ENCODE measurements around the gene AKAP8L. TPM values are rescaled to one million over a fixed set of nuclear protein-coding genes. Genes with fewer than 3 reads are reported as not detected.
A peak's percentile ranks its signal among the peaks of the same experiment; 100 is the strongest.

The AKAP8L gene
- total RNA-seq, 4 donors from 2014 or later, result 52.8 to 87.8 (median 69.4) TPM

- no peaks in the 10 kb centered on the region for H3K27me3 ChIP-seq
- H3K9me3 ChIP-seq, result no peaks in the 10 kb centered on the region
- no peak overlapping the region for H3K4me3 ChIP-seq
- WGBS, result 89% methylated on average over 21 of the region's 29 CpGs
- H3K36me3 ChIP-seq, result peaks cover 48 to 78% (median 76%) of the 10 kb centered on the region in 4 donors
- H3K4me1 ChIP-seq, result peaks cover 48 to 65% (median 52%) of the 10 kb centered on the region in 4 donors
- peak in 1 of 2 donors; percentile 22 for TF ChIP-seq POLR2AphosphoS5 (IDR thresholded peaks at IDR 0.05)
- TF ChIP-seq EP300 (IDR thresholded peaks at IDR 0.05), result no peak
- no peak for DNase-seq (ENCODE audit: extremely low spot score)
- H3K27ac ChIP-seq (replicated peaks in 1 of 4), result peak overlapping the region; percentile 3 to 84 (median 30)
- intact Hi-C loops (cut with DNase I), result no loop called here
Measured at GRCh38 chr19:15400521-15401396, 18.0 kb downstream of the AKAP8L start.

DNA sequence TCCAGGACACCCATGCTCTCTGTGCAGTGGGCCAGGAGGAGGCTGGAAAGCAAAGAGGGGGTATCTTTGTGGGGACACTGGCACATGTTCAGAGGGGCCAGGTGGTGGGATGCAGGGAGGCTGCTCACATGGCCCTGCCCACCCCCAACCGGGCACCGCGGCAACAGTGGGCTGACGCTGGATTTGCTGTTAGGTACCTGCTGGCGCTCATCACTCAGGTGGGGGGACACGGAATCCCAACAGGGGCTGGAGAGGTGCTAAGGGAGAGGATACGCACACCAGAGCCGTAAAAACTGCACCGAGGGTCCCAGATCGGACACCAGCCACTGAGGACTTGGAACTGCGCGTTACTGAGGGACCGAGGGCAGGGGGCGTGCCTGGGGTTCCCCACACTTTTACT lies 19.2 kb downstream of the AKAP8L start:
- TF ChIP-seq POLR2AphosphoS5 (IDR thresholded peaks at IDR 0.05), result no peak
- Histone ChIP-seq H3K36me3 (peaks cover 48 to 85% (median 83%) of the 10 kb centered on the region in 4 donors), H3K9me3 (no peaks in the 10 kb centered on the region), H3K27ac (replicated peaks in 1 of 4) (no peak overlapping the region), H3K4me3 (no peak overlapping the region), H3K4me1 (peaks cover 39 to 53% (median 41%) of the 10 kb centered on the region in 4 donors), H3K27me3 (no peaks in the 10 kb centered on the region)
- intact Hi-C loops (cut with DNase I), result no loop called here
- DNase-seq (ENCODE audit: extremely low spot score), result no peak
- 93% methylated on average over 13 of the region's 14 CpGs for WGBS

GRCh38 chr19:15399234-15399515 lies 19.6 kb downstream of the AKAP8L start:
- 98% methylated on average over 6 of the region's 8 CpGs for WGBS

GRCh38 chr19:15398501-15399233 lies 20.1 kb downstream of the AKAP8L start:
- peaks cover 48 to 94% (median 88%) of the 10 kb centered on the region in 4 donors for H3K36me3 ChIP-seq
- 86% methylated on average over 6 of the region's 50 CpGs for WGBS
- DNase-seq (ENCODE audit: extremely low spot score), result no peak
- no peaks in the 10 kb centered on the region for H3K27me3 ChIP-seq
- H3K27ac ChIP-seq (replicated peaks in 1 of 4), result no peak overlapping the region
- no peaks in the 10 kb centered on the region for H3K9me3 ChIP-seq
- H3K4me3 ChIP-seq, result no peak overlapping the region
- intact Hi-C loops (cut with DNase I), result no loop called here
- H3K4me1 ChIP-seq, result peaks cover 29 to 44% (median 34%) of the 10 kb centered on the region in 4 donors
- TF ChIP-seq POLR2A (IDR thresholded peaks at IDR 0.05; ENCODE audit: low read depth) (no peak), POLR2AphosphoS5 (IDR thresholded peaks at IDR 0.05) (no peak), EP300 (IDR thresholded peaks at IDR 0.05) (no peak)
- TF ChIP-seq, protein P1, sequence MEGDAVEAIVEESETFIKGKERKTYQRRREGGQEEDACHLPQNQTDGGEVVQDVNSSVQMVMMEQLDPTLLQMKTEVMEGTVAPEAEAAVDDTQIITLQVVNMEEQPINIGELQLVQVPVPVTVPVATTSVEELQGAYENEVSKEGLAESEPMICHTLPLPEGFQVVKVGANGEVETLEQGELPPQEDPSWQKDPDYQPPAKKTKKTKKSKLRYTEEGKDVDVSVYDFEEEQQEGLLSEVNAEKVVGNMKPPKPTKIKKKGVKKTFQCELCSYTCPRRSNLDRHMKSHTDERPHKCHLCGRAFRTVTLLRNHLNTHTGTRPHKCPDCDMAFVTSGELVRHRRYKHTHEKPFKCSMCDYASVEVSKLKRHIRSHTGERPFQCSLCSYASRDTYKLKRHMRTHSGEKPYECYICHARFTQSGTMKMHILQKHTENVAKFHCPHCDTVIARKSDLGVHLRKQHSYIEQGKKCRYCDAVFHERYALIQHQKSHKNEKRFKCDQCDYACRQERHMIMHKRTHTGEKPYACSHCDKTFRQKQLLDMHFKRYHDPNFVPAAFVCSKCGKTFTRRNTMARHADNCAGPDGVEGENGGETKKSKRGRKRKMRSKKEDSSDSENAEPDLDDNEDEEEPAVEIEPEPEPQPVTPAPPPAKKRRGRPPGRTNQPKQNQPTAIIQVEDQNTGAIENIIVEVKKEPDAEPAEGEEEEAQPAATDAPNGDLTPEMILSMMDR (IDR thresholded peaks at IDR 0.05), result no peak

More at GRCh38 chr19:15399234-15399515, 19.6 kb downstream of the AKAP8L start:
- intact Hi-C loops (cut with DNase I), result no loop called here
- Histone ChIP-seq H3K27me3 (no peaks in the 10 kb centered on the region), H3K4me1 (peaks cover 34 to 49% (median 38%) of the 10 kb centered on the region in 4 donors), H3K9me3 (no peaks in the 10 kb centered on the region), H3K4me3 (no peak overlapping the region), H3K27ac (replicated peaks in 1 of 4) (no peak overlapping the region), H3K36me3 (peaks cover 48 to 90% (median 86%) of the 10 kb centered on the region in 4 donors)
- DNase-seq (ENCODE audit: extremely low spot score), result no peak
- TF ChIP-seq EP300 (IDR thresholded peaks at IDR 0.05) (no peak), POLR2A (IDR thresholded peaks at IDR 0.05; ENCODE audit: low read depth) (no peak), POLR2AphosphoS5 (IDR thresholded peaks at IDR 0.05) (no peak)
- TF ChIP-seq, protein P1 (IDR thresholded peaks at IDR 0.05), result no peak

DNA sequence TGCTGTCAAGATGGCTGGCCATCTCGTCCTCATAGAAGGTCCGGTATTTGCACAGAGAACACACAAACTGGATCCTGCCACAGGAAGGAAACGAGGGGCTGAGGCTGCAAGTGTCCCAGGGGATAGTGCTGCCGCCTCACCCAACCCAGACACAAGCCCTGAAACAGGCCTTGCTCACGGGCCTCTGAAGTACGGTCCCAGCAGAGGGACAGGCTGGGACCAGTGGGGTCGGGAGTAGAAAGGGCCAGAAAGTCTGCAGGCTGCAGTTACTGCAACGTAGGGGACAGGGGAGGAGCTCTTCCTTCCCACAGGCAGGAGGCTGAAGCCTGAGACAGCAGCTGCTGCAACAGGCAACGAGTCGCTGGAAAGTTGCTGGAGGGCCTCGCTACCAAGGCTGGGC lies 21.0 kb downstream of the AKAP8L start:
- Histone ChIP-seq H3K27me3 (no peaks in the 10 kb centered on the region), H3K4me1 (peaks cover 20 to 35% (median 26%) of the 10 kb centered on the region in 4 donors), H3K9me3 (no peaks in the 10 kb centered on the region), H3K36me3 (peaks cover 42 to 94% (median 85%) of the 10 kb centered on the region in 4 donors), H3K4me3 (no peak overlapping the region), H3K27ac (replicated peaks in 1 of 4) (no peak overlapping the region)
- no peak for TF ChIP-seq POLR2AphosphoS5 (IDR thresholded peaks at IDR 0.05)
- no peak for TF ChIP-seq EP300 (IDR thresholded peaks at IDR 0.05)
- TF ChIP-seq, protein P1 (IDR thresholded peaks at IDR 0.05), result no peak
- no peak for TF ChIP-seq POLR2A (IDR thresholded peaks at IDR 0.05; ENCODE audit: low read depth)
- WGBS, result 82% methylated on average over 10 of the region's 11 CpGs
- DNase-seq (ENCODE audit: extremely low spot score), result no peak
- intact Hi-C loops (cut with DNase I), result no loop called here

Data from esophagus muscularis mucosa (tissue), 4 donors.